Neural progenitor cell (in vitro differentiated cells): ENCODE results near the gene CIRBP. TPM values are rescaled to one million over a fixed set of nuclear protein-coding genes. Genes with fewer than 3 reads are reported as not detected.

ENCODE experiments used
- DNase-seq: peaks from one replicate; pipeline ENCODE4 v3.0.0-alpha.2; 2016; ENCODE audit warnings: low spot score
- H2AFZ ChIP-seq: fragments of 200-600 bp; sonication (generic); replicated peaks from 2 replicates; pipeline ENCODE4 v1.6.1; 2016; ENCODE audit warnings: antibody characterized with exemption
- H3F3A ChIP-seq: fragments of 200-600 bp; sonication (generic); 2 replicates; pipeline ENCODE4 v1.6.1; 2016; ENCODE audit warnings: antibody characterized with exemption, low read depth
- H3K27ac ChIP-seq: fragments of 200-600 bp; sonication (generic); 2 replicates; pipeline ENCODE4 v1.5.1; 2016; ENCODE audit warnings: mild to moderate bottlenecking
- H3K27me3 ChIP-seq: fragments of 200-600 bp; sonication (generic); 2 replicates; pipeline ENCODE4 v1.6.1; 2016; ENCODE audit warnings: mild to moderate bottlenecking, moderate library complexity
- H3K36me3 ChIP-seq: fragments of 200-600 bp; sonication (generic); 2 replicates; pipeline ENCODE4 v1.5.1; 2016
- H3K4me1 ChIP-seq: fragments of 200-600 bp; sonication (generic); 2 replicates; pipeline ENCODE4 v1.6.1; 2016; ENCODE audit warnings: mixed run types
- H3K4me2 ChIP-seq: fragments of 200-600 bp; sonication (generic); 2 replicates; pipeline ENCODE4 v1.6.1; 2016
- H3K4me3 ChIP-seq: fragments of 200-600 bp; sonication (generic); 2 replicates; pipeline ENCODE4 v1.5.1; 2016
- H3K79me2 ChIP-seq: fragments of 200-600 bp; sonication (generic); 2 replicates; pipeline ENCODE4 v1.6.1; 2016; ENCODE audit warnings: low read depth
- H3K9ac ChIP-seq: fragments of 200-600 bp; sonication (generic); 2 replicates; pipeline ENCODE4 v1.6.1; 2016
- H3K9me3 ChIP-seq: fragments of 200-600 bp; sonication (generic); 2 replicates; pipeline ENCODE4 v1.5.1; 2016; ENCODE audit warnings: low read depth
- H4K20me1 ChIP-seq: fragments of 200-600 bp; sonication (generic); 2 replicates; pipeline ENCODE4 v1.6.1; 2016; ENCODE audit warnings: low read depth
- H3K27ac Mint-ChIP-seq: 3 replicates; pipeline ENCODE4 v1.8.0; 2021; ENCODE audit warnings: mixed read lengths
- H3K27me3 Mint-ChIP-seq: 2 replicates; pipeline ENCODE4 v1.8.0; 2022; ENCODE audit warnings: low read depth, mild to moderate bottlenecking, inconsistent platforms, moderate library complexity, mixed read lengths; ENCODE audit not compliant: insufficient read depth
- H3K36me3 Mint-ChIP-seq: 3 replicates; pipeline ENCODE4 v1.8.0; 2021; ENCODE audit warnings: mixed read lengths
- H3K4me1 Mint-ChIP-seq: 3 replicates; pipeline ENCODE4 v1.8.0; 2021; ENCODE audit warnings: mixed read lengths
- H3K4me3 Mint-ChIP-seq: 3 replicates; pipeline ENCODE4 v1.8.0; 2021; ENCODE audit warnings: mild to moderate bottlenecking, moderate library complexity, mixed read lengths
- H3K9me3 Mint-ChIP-seq: 3 replicates; pipeline ENCODE4 v1.8.0; 2020; ENCODE audit warnings: mixed read lengths
- CTCF ChIP-seq: fragments of 200-600 bp; sonication (generic); IDR thresholded peaks from 2 replicates; pipeline ENCODE4 v1.5.1; 2017; ENCODE audit warnings: antibody characterized with exemption, mild to moderate bottlenecking
- EZH2 ChIP-seq: fragments of 200-600 bp; sonication (generic); IDR thresholded peaks from 2 replicates; pipeline ENCODE4 v1.6.1; 2017; ENCODE audit warnings: antibody characterized with exemption, mild to moderate bottlenecking, moderate library complexity
- EZH2phosphoT487 ChIP-seq: fragments of 200-600 bp; sonication (generic); IDR thresholded peaks from 2 replicates; pipeline ENCODE4 v1.6.1; 2017; ENCODE audit warnings: antibody characterized with exemption
- total RNA-seq: library from RNA; depleted of rRNA; stranded (reverse); fragments of >200 nt; gene quantifications from 2 replicates; pipeline ENCODE4 v1.2.3, GENCODE V29; 2015; ENCODE audit warnings: low replicate concordance

Gene CIRBP
- total RNA-seq, 1 donor from 2014 or later = 395 TPM

GRCh38 chr19:1289686-1290025 is 20.5 kb downstream of the CIRBP start:
- no peak for DNase-seq
- Histone ChIP-seq H3K36me3 (no peaks in the 10 kb centered on the region), H3K9ac (no peak overlapping the region), H3K4me2 (no peak overlapping the region), H3K4me1 (peaks cover 17% of the 10 kb centered on the region), H3K4me3 (no peak overlapping the region), H3K27ac (no peak overlapping the region), H3K27me3 (peaks cover 17% of the 10 kb centered on the region), H3K79me2 (peaks cover 28% of the 10 kb centered on the region), H3F3A (peaks cover 24% of the 10 kb centered on the region), H3K9me3 (no peaks in the 10 kb centered on the region), H2AFZ (no peak overlapping the region), H4K20me1 (peaks cover 76% of the 10 kb centered on the region)
- H3K4me1 Mint-ChIP-seq = peaks cover 9% of the 10 kb centered on the region
- no peaks in the 10 kb centered on the region for H3K36me3 Mint-ChIP-seq
- no peak overlapping the region for H3K4me3 Mint-ChIP-seq
- no peaks in the 10 kb centered on the region for H3K9me3 Mint-ChIP-seq
- peaks cover 5% of the 10 kb centered on the region for H3K27me3 Mint-ChIP-seq
- no peak overlapping the region for H3K27ac Mint-ChIP-seq
- no peak for TF ChIP-seq CTCF
- TF ChIP-seq EZH2 = no peak
- no peak for TF ChIP-seq EZH2phosphoT487

GRCh38 chr19:1290196-1290702 is 21.1 kb downstream of the CIRBP start:
- Histone ChIP-seq H3K4me3 (no peak overlapping the region), H3K9ac (no peak overlapping the region), H3K4me2 (no peak overlapping the region), H3F3A (peaks cover 18% of the 10 kb centered on the region), H4K20me1 (peaks cover 82% of the 10 kb centered on the region), H2AFZ (no peak overlapping the region), H3K36me3 (no peaks in the 10 kb centered on the region), H3K27ac (no peak overlapping the region), H3K4me1 (peaks cover 17% of the 10 kb centered on the region), H3K27me3 (peaks cover 17% of the 10 kb centered on the region), H3K9me3 (no peaks in the 10 kb centered on the region), H3K79me2 (peaks cover 28% of the 10 kb centered on the region)
- TF ChIP-seq CTCF = no peak
- no peak for TF ChIP-seq EZH2phosphoT487
- TF ChIP-seq EZH2 = no peak
- Mint-ChIP-seq H3K4me3 (no peak overlapping the region), H3K9me3 (no peaks in the 10 kb centered on the region), H3K27me3 (peaks cover 2% of the 10 kb centered on the region), H3K27ac (no peak overlapping the region), H3K36me3 (no peaks in the 10 kb centered on the region), H3K4me1 (peaks cover 3% of the 10 kb centered on the region)
- DNase-seq = no peak

GRCh38 chr19:1290703-1291651 is 21.8 kb downstream of the CIRBP start:
- Histone ChIP-seq H2AFZ (no peak overlapping the region), H3K9ac (no peak overlapping the region), H3K27ac (no peak overlapping the region), H3K9me3 (no peaks in the 10 kb centered on the region), H3K4me1 (peaks cover 17% of the 10 kb centered on the region), H3K36me3 (no peaks in the 10 kb centered on the region), H3K79me2 (peaks cover 28% of the 10 kb centered on the region), H4K20me1 (peaks cover 87% of the 10 kb centered on the region), H3K4me2 (no peak overlapping the region), H3K4me3 (no peak overlapping the region), H3F3A (peaks cover 16% of the 10 kb centered on the region), H3K27me3 (peaks cover 18% of the 10 kb centered on the region)
- Mint-ChIP-seq H3K4me3 (no peak overlapping the region), H3K27ac (no peak overlapping the region), H3K36me3 (no peaks in the 10 kb centered on the region), H3K9me3 (no peaks in the 10 kb centered on the region), H3K4me1 (peaks cover 3% of the 10 kb centered on the region), H3K27me3 (peaks cover 2% of the 10 kb centered on the region)
- no peak for TF ChIP-seq EZH2
- no peak for TF ChIP-seq EZH2phosphoT487
- TF ChIP-seq CTCF = no peak
- DNase-seq = no peak
